HCT116 (cell line): Measurements from ENCODE around the gene APLF.

ENCODE experiments used
- EZH2 ChIP-seq: fragments of 200-600 bp; sonication (generic); IDR thresholded peaks from 2 replicates; pipeline ENCODE4 v1.6.1; 2017; ENCODE audit warnings: antibody characterized with exemption, mixed run types
- JUND ChIP-seq: IDR thresholded peaks from 2 replicates; pipeline ENCODE4 v1.6.1; 2012
- POLR2AphosphoS5 ChIP-seq: IDR thresholded peaks from 2 replicates; pipeline ENCODE4 v1.6.1; 2011; ENCODE audit warnings: mild to moderate bottlenecking, low read depth, low read length, moderate library complexity
- RAD21 ChIP-seq: IDR thresholded peaks from 2 replicates; pipeline ENCODE4 v1.6.1; 2012; ENCODE audit warnings: low read depth, mild to moderate bottlenecking
- REST ChIP-seq: IDR thresholded peaks from 2 replicates; pipeline ENCODE4 v1.6.1; 2012; ENCODE audit warnings: low read depth
- SP1 ChIP-seq: IDR thresholded peaks from 2 replicates; pipeline ENCODE4 v1.6.1; 2012; ENCODE audit warnings: low read depth
- TF ChIP-seq, protein P1 (sequence below), 3 experiments: fragments of 200-600 bp in 1 of 3; sonication (generic) in 1 of 3; IDR thresholded peaks in 2 of 3; conservative IDR thresholded peaks in 1 of 3; 2 replicates each; pipeline ENCODE4 v1.5.1; 2012 to 2017; ENCODE audit warnings: low read depth in 2 of 3, low read length in 2 of 3, antibody characterized with exemption in 1 of 3, borderline replicate concordance in 1 of 3, control low read depth in 1 of 3, mild to moderate bottlenecking in 1 of 3, mixed read lengths in 1 of 3, mixed run types in 1 of 3, moderate library complexity in 1 of 3; ENCODE audit not compliant: insufficient read depth in 1 of 3

DNA sequence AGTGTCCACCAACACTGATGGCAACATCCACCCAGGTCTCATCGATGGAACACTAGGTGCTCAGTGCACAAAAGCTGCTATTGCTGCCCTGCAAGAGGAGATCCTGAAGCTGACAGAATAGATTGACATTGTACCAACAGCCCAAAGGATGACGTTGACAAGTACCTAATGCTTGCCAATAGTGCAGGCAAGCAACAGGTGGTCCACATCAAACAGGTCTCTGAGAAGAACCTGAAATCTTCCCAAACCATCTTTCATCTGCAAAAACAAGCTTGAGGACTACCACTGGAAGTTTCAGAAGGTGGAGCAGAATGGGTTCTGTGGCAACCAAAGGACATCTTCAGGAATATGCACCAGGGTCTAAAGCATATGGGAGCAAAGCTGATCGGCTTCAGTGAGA, 160.2 kb downstream of the APLF start:
- TF ChIP-seq EZH2 = no peak
- TF ChIP-seq POLR2AphosphoS5 = no peak
- no peak for TF ChIP-seq SP1
- TF ChIP-seq, protein P1, sequence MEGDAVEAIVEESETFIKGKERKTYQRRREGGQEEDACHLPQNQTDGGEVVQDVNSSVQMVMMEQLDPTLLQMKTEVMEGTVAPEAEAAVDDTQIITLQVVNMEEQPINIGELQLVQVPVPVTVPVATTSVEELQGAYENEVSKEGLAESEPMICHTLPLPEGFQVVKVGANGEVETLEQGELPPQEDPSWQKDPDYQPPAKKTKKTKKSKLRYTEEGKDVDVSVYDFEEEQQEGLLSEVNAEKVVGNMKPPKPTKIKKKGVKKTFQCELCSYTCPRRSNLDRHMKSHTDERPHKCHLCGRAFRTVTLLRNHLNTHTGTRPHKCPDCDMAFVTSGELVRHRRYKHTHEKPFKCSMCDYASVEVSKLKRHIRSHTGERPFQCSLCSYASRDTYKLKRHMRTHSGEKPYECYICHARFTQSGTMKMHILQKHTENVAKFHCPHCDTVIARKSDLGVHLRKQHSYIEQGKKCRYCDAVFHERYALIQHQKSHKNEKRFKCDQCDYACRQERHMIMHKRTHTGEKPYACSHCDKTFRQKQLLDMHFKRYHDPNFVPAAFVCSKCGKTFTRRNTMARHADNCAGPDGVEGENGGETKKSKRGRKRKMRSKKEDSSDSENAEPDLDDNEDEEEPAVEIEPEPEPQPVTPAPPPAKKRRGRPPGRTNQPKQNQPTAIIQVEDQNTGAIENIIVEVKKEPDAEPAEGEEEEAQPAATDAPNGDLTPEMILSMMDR (IDR thresholded peaks at IDR 0.05 in 2 of 3, conservative IDR thresholded peaks at IDR 0.05 in 1 of 3; ENCODE audit: borderline replicate concordance in 1 of 3, insufficient read depth in 1 of 3, low read depth in 2 of 3, low read length in 2 of 3) = no peak
- TF ChIP-seq REST = no peak
- no peak for TF ChIP-seq RAD21
- TF ChIP-seq JUND = no peak
